Occipital lobe (tissue), 2 donors: ENCODE data around the gene SNED1. TPM values are rescaled to one million over a fixed set of nuclear protein-coding genes. Genes with fewer than 3 reads are reported as not detected.

Source experiments
- DNase-seq: peaks from one replicate; lab custom pipeline; 2025; lab: John Stamatoyannopoulos, UW
- total RNA-seq: library from RNA; depleted of rRNA; stranded (reverse); fragments of >200 nt; gene quantifications from one replicate; pipeline ENCODE4 v1.2.3, GENCODE V29; 2014

Gene SNED1
- total RNA-seq, 1 donor from 2014 or later, result 3.3 TPM

DNA sequence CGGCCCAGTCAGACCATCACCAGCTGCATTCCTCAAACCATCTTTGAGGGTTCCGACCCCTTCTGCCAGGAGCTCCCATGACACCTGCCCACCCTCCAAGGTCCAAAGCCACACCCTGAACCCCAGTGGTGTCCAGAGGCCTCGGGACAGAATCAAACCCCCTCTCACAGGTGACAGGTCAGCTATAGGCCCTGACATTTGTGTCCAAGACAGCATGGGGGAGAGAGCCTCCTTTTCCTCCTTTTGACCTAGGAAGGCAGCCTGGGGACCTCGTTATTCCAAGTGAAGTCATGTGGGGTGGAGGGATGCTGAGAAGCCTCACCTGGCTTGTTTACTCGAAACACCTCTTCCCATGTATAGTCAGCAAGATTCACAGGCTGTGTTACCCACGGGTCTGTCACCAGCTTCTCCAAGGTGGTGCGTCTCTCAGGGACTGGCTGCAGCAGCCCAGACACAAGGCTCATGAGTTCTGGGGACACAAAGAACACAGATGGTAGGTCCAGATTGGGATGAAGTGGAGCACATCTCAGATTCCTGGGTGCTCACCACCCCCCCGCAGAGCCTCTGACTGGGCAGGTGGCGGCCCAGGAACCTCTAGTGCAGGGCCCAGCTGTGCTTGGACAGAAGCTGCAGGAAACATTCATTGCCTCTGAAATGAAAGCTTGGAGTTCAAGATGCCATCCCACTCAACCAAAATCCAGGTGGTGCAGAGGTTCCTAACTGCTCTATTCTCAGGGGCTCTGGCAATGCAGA is 108.8 kb downstream of the SNED1 start:
- no peak for DNase-seq

DNA sequence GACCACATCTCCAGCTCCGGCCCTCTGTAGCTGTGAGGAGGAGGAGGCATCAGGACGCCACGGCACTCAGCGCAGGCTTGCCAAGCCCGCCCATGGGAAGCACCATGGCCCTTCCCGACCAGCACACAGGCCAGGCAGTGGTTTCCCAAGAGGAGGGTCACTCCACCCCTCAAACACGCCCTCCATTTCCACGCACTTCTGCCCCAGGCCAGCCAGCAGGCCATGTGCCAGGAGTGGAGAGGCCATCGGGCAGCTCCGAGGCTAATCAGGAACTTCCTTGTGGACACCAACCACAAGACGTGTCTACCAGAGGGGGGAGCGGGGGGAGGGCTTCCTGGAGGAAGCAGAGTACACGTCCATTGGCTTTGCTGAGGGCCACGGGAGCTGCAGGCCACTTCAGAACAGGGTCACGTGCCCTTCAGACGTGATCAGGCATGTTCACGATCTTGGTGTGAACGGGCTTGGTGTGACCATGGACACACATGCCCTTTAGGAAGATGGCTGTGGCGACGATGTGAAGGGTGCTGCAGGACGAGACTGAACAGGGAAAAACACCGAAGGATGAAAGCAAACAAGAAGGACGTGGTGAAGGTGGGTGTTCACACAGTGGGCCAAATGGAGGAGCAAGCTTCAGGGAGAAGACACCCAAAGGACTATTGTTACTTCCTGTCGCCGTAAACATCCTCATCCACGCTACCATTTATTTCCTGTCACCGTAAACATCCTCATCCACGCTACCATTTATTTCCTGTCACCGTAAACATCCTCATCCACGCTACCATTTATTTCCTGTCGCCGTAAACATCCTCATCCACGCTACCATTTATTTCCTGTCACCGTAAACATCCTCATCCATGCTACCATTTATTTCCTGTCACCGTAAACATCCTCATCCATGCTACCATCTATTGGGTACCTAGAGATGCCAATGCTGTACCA is 110.1 kb downstream of the SNED1 start:
- DNase-seq, result no peak

DNA sequence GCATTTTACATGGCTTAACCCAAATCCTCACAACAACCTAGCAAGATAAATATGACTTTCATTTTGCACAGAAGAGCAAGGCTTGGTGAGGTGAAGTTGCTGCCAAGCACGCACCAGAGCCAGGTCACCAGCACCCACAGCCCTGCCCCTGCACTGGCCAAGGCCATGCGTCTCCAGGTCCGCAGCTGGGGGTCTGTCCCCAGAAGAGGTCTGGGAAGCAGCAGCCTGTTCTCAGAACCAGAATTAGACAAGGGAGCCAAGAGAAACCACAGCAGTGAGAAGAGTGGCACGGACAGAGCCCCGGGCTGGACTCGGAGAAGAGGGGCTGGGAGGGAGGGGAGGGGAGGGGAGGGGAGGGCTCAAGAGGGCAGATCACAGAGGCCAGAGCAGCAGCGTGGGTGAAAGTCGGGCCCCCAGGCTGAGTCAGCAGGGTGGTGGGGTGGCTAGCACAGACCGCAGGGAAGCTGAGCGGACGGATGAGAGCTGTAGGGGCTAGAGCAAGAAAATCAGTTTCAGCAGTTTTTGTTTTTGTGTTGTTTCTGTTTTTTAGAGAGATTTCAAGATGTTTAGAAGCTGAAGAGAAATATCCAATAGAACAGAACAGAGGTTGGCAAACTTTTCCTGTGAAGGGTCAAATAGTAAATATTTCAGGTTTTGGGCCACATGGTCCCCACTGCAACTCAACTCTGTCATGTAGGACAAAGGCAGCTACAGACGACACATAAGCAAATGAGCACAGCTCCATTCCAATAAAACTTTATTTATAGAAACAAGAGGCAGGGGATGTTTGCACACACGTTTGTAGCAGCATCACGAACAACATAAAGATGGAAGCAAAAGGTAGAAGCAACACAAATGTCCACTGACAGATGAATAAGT is 111.0 kb downstream of the SNED1 start:
- DNase-seq, result no peak

DNA sequence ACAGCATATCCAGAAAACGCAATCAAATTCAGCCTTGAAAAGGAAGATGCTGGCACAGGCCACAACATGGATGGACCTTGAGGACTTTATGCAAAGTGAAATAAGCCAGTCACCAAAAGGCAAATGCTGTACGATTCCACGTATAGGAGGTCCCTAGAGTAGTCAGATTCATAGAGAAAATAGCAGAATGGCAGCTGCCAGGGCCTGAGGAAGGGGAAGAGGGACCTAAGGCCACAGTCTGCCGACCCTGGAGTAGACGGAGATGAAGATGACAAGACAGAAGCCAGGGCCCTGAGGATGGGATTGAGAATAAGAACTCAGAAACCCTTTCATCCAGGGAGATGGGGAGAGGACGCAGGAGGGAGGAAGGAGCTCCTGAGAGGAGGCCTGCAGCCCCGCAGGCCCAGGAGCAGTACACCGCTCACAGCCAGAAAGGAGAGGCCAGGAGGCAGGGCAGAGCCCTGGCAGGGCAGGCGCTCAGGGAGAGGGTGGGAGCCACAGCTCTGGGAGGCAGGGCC is 111.7 kb downstream of the SNED1 start:
- DNase-seq, result no peak

DNA sequence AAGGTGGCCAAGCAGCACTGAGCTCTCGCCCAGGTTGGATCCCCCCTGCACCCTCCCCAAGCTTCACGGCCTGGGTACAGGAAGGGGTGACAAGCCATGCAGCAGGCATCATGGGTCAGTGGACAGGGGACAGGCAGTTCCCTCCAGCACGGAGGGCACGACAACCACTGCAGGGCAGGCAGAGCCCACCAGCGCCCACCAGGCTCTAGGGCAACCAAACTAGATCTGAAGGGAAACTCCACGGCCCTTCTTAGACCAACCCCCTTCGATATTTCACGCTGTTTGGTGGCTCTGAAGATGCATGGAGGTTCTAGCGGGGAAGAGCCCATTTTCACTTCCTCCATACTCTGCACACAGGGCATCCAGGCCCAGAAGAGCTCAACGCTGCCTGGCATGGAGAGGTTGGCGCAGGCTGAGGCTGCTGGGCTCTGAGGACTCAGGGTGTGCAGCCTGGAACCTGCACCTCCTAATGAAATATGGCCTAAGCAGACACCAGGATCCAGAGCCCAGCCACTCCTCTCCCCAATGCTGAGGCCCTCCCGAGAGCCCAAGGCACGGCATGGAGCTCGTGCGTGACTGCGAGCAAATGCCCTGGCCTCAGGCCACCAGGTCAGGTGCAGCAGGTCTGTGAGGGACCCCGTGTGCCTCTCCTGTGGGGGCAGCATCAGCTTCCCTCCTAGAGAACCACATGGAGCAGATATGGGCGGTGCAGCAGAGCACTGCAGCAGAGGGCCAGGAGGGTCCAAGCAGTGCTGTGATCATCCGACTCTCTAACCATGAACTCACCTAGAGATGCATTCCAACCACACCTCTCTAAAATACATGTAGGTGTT is 112.4 kb downstream of the SNED1 start:
- no peak for DNase-seq

DNA sequence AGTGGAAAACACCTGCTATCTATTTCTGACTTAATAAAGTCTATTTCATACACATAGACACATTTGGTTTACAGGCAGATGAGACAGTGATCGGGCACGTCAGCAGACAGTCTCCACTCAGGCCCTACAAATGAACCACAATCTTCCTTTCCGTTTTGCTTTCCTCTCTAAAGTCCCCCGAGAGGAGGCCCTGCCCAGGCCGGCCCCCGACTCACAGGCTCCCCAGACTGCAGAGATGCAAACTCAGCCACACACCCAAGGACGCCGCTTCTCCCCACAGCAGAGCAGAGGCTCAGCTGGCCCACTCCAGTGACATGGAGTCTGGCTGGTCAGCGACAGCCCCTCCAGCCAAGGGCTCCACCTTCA is 113.0 kb downstream of the SNED1 start:
- no peak for DNase-seq

DNA sequence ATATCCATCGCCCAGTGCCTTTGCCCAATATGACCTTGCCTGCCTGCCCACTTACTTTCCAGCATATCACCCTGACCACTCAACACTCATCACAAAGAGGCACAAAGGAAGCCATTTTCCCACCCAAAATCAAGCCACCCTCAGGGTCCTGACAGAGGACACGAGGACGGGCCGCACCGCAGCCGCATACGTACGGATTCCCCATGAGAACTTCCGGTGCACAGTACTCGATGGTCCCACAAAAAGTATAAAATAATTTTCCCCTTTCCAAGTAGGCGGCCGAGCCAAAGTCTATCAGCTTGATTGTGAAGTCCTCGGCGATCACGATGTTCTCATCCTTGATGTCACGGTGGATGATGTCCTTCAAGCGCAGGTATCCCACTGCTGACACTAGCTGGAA is 113.6 kb downstream of the SNED1 start:
- no peak for DNase-seq

DNA sequence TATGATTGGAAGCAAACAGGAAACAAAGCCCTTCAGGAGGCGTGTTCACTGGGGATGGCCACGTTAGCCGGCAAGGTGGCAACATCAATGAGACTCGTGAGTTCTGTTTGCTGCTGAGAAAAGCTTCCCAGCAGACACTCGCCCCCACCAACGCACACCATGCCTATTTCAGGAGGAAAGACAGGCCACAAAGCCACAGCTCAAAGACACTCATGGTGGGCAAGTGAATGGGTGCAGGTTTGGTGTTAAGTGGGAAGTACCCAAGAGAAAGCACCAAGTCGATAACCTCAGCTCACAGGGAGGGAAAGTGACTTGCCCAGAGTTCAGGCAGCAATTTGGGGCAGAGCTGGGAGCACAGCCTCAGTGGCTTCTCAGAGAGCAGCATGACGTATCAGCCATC is 114.2 kb downstream of the SNED1 start:
- DNase-seq, result no peak

DNA sequence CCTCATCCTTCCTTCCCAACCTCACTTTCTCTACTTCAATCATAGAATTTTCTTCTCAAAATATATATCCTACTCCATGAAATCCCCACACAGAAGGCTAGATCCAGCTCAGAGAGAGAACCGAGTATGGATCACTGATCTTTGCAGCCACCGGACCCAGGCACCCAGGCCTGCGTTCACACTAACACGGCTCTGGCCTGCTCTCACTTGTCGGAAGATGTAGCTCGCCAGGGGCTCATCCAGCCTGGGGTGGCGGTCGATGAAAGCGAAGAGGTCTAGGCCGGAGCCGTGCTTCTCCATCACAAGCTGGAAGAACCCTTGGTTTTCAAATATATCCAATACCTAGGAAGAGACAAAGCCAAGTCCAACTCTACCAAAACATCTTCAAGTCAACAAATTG is 116.4 kb downstream of the SNED1 start:
- DNase-seq, result no peak

DNA sequence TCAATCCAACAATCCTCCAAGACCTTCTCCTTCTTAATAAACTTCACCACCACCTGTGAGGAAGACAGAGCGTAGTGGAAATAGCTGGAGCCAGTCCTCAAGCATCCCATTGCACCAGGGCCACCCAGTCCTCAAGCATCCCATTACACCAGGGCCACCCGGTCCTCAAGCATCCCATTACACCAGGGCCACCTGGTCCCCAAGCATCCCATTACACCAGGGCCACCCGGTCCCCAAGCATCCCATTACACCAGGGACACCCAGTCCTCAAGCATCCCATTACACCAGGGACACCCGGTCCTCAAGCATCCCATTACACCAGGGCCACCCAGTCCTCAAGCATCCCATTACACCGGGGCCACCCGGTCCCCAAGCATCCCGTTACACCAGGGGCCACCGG is 116.9 kb downstream of the SNED1 start:
- no peak for DNase-seq

DNA sequence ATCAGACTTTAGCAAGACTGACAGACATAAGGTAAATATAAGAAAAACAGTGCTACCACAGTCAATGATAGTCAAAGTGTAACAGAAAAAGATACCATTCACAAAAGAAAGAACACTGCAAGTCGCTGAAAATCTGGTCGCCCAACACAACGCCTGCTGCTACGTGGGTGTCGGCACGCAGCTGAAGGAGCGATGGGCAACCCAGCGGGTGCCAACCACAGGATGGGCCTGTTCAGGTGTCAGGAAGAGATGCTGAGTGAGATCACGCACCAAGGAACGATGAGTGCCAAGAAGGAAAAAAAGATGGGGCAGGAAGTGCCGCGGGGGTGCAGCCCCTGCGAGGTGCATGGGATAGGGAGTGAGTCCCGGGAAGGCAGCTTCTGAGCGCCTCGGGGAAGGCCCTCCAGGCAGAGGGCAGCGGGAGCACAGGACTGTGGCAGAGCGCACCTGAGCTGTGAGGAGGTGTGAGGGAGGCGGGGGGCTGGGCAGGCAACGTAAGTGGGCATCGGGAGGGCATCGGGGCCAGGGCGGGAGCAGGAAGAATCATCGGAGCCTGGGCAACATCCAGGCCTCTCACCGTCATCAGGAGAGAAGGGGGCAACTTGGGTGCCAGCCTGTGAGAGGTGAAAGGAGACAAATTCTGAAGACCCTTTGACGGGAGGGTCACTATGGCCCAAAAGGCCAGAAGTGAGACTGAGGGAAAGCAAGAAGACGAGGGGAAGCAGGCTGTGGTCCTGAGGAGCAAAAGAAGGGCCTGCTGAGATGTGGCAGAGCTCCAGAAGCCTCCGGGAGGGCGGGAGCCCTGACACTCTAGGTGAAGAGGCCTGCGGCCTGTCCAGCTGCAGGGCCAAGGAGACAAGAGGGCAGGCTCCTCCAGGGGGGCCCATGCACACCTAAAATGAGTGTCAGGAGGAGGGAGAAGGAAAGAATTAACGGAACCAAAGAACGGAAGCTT is 118.5 kb downstream of the SNED1 start:
- no peak for DNase-seq

DNA sequence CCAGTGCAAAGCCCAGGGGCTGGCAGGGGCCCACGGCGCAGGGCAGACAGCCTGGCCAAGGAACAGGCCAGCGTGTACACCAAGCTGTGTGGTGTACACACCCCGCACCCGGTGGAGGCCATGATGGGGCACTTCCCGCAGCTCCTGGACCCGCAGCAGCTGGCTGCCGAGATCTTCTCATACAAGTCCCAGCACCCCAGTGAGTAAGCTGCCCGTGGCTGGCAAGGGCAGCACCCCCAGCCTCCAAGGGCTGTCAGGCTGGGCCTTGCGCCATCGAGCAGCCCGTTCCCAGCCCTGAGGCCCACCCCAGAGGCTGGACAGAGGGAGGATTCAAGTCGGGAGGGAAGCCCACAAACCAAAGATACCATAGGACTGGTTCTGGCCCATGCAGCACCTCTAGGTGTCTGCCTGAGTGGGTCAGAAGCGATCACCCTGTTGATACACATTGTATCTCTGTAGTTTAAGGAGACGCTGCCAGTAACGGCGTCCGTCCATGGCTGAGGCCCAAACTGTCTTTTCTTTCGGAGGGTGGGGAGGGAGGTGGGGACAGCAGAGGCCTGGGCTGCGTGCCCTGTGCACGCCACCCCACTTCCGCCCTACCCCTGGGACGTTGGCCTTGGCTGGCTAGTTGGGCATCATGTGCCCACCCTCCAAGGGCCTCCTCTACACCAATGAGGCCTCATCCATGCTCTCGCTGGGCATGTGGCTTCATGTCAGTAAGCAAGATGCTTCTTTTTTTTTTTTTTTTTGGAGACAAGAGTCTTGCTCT is 120.5 kb downstream of the SNED1 start:
- no peak for DNase-seq

DNA sequence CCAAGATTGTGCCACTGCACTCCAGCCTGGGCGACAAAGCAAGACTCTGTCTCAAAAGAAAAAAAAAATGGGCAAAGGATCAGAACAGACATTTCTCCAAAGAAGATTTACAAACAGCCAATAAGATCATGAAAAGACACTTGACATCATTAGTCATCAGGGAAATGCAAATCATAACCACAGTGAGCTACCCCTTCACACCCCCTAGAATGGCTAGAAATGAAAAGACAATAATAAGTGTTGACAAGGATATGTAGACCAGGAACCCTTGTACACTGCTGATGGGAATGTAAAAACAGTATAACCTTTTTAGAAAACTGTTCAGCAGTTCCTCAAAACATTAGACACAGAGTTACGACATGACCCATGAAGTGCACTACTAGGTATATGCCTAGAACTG is 122.0 kb downstream of the SNED1 start:
- no peak for DNase-seq

DNA sequence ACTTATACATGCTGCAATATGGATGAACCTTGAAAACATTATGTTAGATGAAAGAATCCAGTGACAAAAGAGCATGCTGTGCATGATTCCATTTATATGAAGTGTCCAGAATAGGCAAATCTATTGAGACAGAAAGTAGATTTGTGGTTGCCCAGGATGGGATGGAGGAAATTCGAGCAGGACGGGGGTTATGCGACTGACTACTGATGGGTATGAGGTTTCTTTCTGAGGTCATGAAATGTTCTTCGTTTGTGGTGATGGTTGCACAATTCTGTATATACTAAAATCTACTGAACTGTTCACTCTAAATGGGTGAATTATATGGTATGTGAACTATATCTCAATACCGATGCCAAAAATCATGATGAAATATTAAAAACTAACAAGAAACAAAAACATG is 122.6 kb downstream of the SNED1 start:
- DNase-seq, result no peak

DNA sequence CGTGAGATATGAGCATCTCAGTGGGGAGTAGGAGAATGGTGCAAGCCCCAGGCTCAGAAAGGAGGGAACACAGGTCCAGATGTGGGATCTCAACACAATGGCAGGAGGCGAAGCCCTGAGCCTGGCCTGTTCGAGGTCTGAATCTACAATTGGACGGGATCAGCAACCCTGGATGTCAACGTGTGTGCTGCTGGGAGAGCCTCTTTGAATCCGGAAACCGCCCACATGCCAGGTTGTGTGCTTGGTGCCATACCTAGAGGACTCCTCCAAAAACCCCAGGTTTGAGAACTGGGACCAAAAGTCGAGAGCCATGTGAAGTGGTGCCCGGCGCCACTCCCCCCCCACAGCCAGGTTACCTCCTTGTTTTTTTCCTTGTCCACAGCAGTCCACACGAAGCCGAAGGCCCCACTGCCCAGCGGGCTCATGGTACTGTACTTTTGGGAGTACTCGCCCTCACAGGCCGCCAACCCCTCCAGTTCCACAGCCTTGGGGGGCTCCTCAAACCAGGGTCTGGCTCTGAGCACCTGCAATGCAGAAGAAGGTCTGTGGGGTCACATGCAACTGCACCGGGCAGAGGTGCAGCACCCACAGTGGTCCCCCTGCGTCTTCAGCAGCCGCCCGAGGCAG is 124.1 kb downstream of the SNED1 start:
- no peak for DNase-seq

DNA sequence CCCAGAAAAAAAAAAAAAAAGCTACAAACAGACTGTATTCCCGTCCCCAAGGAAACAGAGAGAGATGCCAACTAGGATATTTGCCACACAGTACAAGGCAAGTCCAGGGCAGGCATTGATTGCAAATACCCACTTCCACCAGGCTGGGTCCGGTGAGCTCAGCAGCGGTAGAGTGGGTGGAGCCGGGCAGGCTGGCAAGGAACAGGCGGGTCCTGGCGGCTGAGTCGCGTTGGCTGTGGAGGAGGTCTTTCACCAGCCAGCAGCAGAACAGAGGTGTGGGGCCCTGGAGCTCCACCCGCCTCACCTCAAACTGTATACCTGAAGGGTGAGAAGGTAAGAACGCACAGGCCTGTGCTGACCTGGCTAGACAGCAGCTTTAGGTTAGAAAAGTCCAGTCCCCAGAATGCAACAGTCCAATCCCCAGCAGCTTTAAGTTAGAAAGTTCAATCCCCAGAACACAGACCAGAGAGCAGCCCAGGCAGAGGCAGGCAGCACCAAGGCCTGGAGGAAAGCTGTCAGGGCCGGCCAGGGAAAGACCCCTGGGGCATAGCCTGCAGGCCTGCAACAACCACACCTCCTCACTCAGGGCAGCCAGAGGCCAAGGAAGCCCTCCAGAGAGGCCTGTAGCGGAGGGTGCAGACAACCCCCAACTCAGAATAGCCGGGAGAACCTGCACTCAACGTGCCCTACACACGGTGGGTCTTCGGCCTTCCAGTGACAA is 125.6 kb downstream of the SNED1 start:
- peak; percentile 48 for DNase-seq

DNA sequence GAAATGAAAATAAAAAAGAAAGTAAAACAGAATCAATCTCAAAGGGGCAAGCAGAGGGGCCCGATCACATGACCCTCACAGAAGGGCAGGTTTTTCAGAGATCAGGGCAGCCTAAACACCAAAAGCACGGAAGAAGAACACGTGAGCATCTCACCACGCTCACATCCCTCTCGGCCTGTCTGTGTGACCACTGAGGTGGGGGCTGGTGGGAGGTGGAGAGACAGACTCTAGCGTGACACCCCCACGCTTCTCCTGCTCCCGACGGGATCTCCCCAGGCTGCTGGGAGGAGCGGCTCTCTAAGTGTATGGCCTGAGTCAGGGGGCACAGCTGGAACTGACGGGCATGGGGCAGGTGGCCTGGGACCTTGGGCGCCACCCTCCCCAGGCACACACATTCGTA is 127.2 kb downstream of the SNED1 start:
- no peak for DNase-seq

DNA sequence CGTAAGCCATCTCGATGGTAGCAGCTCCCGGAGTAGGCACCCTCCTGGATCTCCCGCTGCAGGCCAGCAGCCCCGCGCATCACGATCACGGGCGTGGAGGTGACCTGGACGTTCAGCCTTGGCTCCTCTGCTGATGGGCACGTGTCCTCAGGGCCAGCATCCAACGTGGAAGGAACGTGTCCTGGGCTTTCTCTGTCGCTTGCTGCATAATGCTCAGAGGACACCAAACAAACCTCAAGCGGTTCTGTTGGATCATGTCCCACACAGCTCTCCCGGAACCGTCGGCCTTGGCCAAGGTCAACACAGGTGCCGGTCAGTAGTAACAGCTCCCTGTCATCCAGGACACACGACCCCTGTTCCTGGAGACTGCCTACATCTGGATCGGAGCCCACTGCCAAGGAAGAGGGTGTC is 127.8 kb downstream of the SNED1 start:
- no peak for DNase-seq
